SKM-1 treated with dmso at 0.1 percent for 144 hours (cell line): ENCODE results near the gene GRIFIN.
A peak's percentile ranks its signal among the peaks of the same experiment; 100 is the strongest.

Experiments
- DNase-seq: peaks from one replicate; lab custom pipeline; 2025; ENCODE audit not compliant: unreplicated experiment; lab: John Stamatoyannopoulos, UW

The GRIFIN gene

GRCh38 chr7:2476298-2476697 is at the start of gene GRIFIN:
GRIFIN (minus strand) TSS chr7:2476398; CDS start chr7:2476383, 15 bp downstream.
- DNase-seq: no peak

- DNase-seq: no peak
These were observed 48.8 kb upstream of the GRIFIN start for GRCh38 chr7:2524808-2525657.

GRCh38 chr7:2523941-2524807 is 48.0 kb upstream of the GRIFIN start:
- DNase-seq: no peak

GRCh38 chr7:2523461-2523936 is 47.3 kb upstream of the GRIFIN start:
- DNase-seq: no peak

GRCh38 chr7:2522780-2523433 is 46.7 kb upstream of the GRIFIN start:
- no peak for DNase-seq

GRCh38 chr7:2521952-2522591 is 45.9 kb upstream of the GRIFIN start:
- DNase-seq: no peak

GRCh38 chr7:2521341-2521745 is 45.1 kb upstream of the GRIFIN start:
- DNase-seq: no peak

- no peak for DNase-seq
These were observed 44.6 kb upstream of the GRIFIN start for GRCh38 chr7:2520761-2521290.

- DNase-seq: no peak
These were observed 44.0 kb upstream of the GRIFIN start for GRCh38 chr7:2520131-2520760.

- DNase-seq: peak; percentile 87
These were observed 43.1 kb upstream of the GRIFIN start, which contains the start of gene LFNG for GRCh38 chr7:2519119-2519930. LFNG (plus strand) TSS chr7:2519774; CDS start chr7:2519862, 88 bp downstream.

GRCh38 chr7:2518737-2519118 is 42.5 kb upstream of the GRIFIN start:
- no peak for DNase-seq

GRCh38 chr7:2517678-2518507 is 41.7 kb upstream of the GRIFIN start:
- no peak for DNase-seq

GRCh38 chr7:2517026-2517425 is 40.8 kb upstream of the GRIFIN start:
- DNase-seq: no peak

GRCh38 chr7:2516194-2516555 is 40.0 kb upstream of the GRIFIN start:
- no peak for DNase-seq

- DNase-seq: no peak
These were observed 39.4 kb upstream of the GRIFIN start for GRCh38 chr7:2515424-2516193.

GRCh38 chr7:2514473-2515423 is 38.5 kb upstream of the GRIFIN start:
- DNase-seq: no peak

GRCh38 chr7:2513702-2514101 is 37.5 kb upstream of the GRIFIN start:
- DNase-seq: no peak
